HepG2 (cell line): ENCODE data around the gene P4HA1. TPM values are rescaled to one million over a fixed set of nuclear protein-coding genes. Genes with fewer than 3 reads are reported as not detected.

Source experiments
- CHD2 ChIP-seq: IDR thresholded peaks from 2 replicates; pipeline ENCODE4 v1.6.1; 2011; ENCODE audit warnings: low read depth, low read length, improper control_type of control experiment
- ISL2 ChIP-seq: sonication (generic); formaldehyde crosslinking; IDR thresholded peaks from 2 replicates; pipeline ENCODE4 v1.5.0; 2020; ENCODE audit warnings: missing genetic modification reagents
- KLF9 ChIP-seq: IDR thresholded peaks from 2 replicates; pipeline ENCODE4 v1.6.1; 2016; ENCODE audit warnings: low read depth
- NCOR1 ChIP-seq: fragments of 200-600 bp; sonication (generic); IDR thresholded peaks from 2 replicates; pipeline ENCODE4 v1.7.0; 2017; ENCODE audit warnings: antibody characterized with exemption, low read length, borderline replicate concordance
- NFE2 ChIP-seq: sonication (generic); formaldehyde crosslinking; IDR thresholded peaks from 2 replicates; pipeline ENCODE4 v1.4.0; 2020; ENCODE audit warnings: missing genetic modification reagents
- NFE2L2 ChIP-seq: fragments of 150-350 bp; IDR thresholded peaks from 2 replicates; pipeline ENCODE4 v1.6.1; 2014; ENCODE audit warnings: low read length
- ZBTB8A ChIP-seq: sonication (generic); formaldehyde crosslinking; IDR thresholded peaks from 2 replicates; pipeline ENCODE4 v1.4.0; 2020; ENCODE audit warnings: mild to moderate bottlenecking, low read depth, missing genetic modification reagents, borderline replicate concordance
- ZNF160 ChIP-seq: sonication (generic); formaldehyde crosslinking; IDR thresholded peaks from 2 replicates; pipeline ENCODE4 v1.8.0; 2022; ENCODE audit warnings: mild to moderate bottlenecking, inconsistent platforms, missing genetic modification reagents
- ZNF260 ChIP-seq: sonication (generic); formaldehyde crosslinking; IDR thresholded peaks from 2 replicates; pipeline ENCODE4 v1.4.0; 2020; ENCODE audit warnings: missing genetic modification reagents, low read depth, mild to moderate bottlenecking, borderline replicate concordance
- polyA plus RNA-seq, 8 experiments: library from polyadenylated mRNA; depleted of rRNA in 3 of 8; stranded (reverse) in 7 of 8; unstranded in 1 of 8; fragments of >200 nt; fragmentation: Illumina TruSeq in 4 of 8; extraction: Trizol in 4 of 8; gene quantifications; 2 replicates each; pipeline versions ENCODE4 v1.2.1 to v1.2.3, GENCODE V29; 2011 to 2016; ENCODE audit warnings: low read depth in 4 of 8, missing spikeins in 1 of 8, mixed read lengths in 1 of 8; ENCODE audit not compliant: insufficient read depth in 1 of 8
- total RNA-seq, 5 experiments: library from RNA; depleted of rRNA; stranded (reverse); fragments of >200 nt; fragmentation: Illumina TruSeq; extraction: Trizol; gene quantifications; 2 replicates each; pipeline ENCODE4 v1.2.3, GENCODE V29; 2016; ENCODE audit warnings: low read depth in 1 of 5
- TF ChIP-seq, protein P1 (sequence below): sonication (generic); formaldehyde crosslinking; IDR thresholded peaks from 2 replicates; pipeline ENCODE4 v1.5.0; 2020; ENCODE audit warnings: mild to moderate bottlenecking, missing genetic modification reagents, borderline replicate concordance
- TF ChIP-seq, protein P2 (sequence below): IDR thresholded peaks from 2 replicates; pipeline ENCODE4 v1.6.1; 2012; ENCODE audit warnings: low read length, improper control_type of control experiment
- TF ChIP-seq, protein P3 (sequence below): sonication (generic); formaldehyde crosslinking; IDR thresholded peaks from 2 replicates; pipeline ENCODE4 v1.4.0; 2020; ENCODE audit warnings: mild to moderate bottlenecking, missing genetic modification reagents
- TF ChIP-seq, protein P4 (sequence below): sonication (generic); formaldehyde crosslinking; IDR thresholded peaks from 2 replicates; pipeline ENCODE4 v1.4.0; 2020; ENCODE audit warnings: missing genetic modification reagents

The P4HA1 gene
- total and polyA plus RNA-seq, 2 of the 13 experiments (the other 11 are each of a cell fraction or from before 2014, with no cell fraction given): 63.1 to 196 TPM

DNA sequence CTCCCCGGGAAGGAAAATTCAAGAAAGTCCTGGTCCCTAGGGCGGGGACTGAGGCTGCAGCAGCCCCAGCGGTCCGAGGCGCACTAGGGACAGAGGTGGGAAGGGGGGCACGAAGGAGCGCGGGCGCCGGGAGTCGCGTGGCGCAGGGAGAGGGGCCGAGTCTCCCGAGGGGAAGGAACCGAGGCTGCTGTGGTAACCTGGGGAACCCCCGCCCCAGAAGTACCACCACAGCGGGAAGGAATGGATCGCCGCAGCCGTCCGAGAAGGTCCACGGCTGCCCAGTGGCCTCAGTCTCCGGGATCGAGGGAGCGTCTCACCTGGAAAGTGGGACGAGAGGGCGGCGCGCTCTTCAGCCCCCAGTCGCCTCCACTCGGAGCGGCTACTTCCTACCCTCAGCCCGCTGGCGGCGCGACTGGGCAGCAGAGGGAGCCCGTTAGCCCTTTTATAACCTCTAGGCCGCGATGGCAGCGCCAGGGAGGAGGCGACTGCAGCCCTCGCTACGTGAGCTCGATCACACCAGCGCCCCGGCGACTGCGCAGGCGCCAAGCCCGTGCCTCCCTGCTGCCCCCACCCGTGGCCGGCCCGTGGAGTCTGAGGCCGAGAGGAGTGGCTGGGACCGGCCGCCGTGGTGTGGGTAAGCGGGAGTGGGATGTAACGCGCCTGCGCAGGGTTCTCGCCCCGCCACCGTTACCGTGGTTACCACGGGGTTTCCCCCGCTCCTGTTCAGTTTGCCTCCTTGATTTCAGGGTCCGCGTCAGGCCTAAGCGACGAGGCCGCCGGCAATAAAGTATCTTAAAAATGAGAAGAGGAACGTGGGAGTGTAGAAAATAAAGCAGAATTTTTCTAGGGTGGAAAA, at the start of gene P4HA1 (continued):
- TF ChIP-seq, protein P1, sequence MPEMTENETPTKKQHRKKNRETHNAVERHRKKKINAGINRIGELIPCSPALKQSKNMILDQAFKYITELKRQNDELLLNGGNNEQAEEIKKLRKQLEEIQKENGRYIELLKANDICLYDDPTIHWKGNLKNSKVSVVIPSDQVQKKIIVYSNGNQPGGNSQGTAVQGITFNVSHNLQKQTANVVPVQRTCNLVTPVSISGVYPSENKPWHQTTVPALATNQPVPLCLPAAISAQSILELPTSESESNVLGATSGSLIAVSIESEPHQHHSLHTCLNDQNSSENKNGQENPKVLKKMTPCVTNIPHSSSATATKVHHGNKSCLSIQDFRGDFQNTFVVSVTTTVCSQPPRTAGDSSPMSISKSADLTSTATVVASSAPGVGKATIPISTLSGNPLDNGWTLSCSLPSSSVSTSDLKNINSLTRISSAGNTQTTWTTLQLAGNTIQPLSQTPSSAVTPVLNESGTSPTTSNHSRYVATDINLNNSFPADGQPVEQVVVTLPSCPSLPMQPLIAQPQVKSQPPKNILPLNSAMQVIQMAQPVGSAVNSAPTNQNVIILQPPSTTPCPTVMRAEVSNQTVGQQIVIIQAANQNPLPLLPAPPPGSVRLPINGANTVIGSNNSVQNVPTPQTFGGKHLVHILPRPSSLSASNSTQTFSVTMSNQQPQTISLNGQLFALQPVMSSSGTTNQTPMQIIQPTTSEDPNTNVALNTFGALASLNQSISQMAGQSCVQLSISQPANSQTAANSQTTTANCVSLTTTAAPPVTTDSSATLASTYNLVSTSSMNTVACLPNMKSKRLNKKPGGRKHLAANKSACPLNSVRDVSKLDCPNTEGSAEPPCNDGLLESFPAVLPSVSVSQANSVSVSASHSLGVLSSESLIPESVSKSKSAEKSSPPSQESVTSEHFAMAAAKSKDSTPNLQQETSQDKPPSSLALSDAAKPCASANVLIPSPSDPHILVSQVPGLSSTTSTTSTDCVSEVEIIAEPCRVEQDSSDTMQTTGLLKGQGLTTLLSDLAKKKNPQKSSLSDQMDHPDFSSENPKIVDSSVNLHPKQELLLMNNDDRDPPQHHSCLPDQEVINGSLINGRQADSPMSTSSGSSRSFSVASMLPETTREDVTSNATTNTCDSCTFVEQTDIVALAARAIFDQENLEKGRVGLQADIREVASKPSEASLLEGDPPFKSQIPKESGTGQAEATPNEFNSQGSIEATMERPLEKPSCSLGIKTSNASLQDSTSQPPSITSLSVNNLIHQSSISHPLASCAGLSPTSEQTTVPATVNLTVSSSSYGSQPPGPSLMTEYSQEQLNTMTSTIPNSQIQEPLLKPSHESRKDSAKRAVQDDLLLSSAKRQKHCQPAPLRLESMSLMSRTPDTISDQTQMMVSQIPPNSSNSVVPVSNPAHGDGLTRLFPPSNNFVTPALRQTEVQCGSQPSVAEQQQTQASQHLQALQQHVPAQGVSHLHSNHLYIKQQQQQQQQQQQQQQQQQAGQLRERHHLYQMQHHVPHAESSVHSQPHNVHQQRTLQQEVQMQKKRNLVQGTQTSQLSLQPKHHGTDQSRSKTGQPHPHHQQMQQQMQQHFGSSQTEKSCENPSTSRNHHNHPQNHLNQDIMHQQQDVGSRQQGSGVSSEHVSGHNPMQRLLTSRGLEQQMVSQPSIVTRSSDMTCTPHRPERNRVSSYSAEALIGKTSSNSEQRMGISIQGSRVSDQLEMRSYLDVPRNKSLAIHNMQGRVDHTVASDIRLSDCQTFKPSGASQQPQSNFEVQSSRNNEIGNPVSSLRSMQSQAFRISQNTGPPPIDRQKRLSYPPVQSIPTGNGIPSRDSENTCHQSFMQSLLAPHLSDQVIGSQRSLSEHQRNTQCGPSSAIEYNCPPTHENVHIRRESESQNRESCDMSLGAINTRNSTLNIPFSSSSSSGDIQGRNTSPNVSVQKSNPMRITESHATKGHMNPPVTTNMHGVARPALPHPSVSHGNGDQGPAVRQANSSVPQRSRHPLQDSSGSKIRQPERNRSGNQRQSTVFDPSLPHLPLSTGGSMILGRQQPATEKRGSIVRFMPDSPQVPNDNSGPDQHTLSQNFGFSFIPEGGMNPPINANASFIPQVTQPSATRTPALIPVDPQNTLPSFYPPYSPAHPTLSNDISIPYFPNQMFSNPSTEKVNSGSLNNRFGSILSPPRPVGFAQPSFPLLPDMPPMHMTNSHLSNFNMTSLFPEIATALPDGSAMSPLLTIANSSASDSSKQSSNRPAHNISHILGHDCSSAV: no peak
- peak; percentile 76 for TF ChIP-seq ISL2 (CRISPR knock-in tag)
- no peak for TF ChIP-seq NFE2L2
- no peak for TF ChIP-seq ZNF260 (CRISPR knock-in tag)
- TF ChIP-seq NFE2: no peak
- no peak for TF ChIP-seq KLF9
- TF ChIP-seq, protein P2, sequence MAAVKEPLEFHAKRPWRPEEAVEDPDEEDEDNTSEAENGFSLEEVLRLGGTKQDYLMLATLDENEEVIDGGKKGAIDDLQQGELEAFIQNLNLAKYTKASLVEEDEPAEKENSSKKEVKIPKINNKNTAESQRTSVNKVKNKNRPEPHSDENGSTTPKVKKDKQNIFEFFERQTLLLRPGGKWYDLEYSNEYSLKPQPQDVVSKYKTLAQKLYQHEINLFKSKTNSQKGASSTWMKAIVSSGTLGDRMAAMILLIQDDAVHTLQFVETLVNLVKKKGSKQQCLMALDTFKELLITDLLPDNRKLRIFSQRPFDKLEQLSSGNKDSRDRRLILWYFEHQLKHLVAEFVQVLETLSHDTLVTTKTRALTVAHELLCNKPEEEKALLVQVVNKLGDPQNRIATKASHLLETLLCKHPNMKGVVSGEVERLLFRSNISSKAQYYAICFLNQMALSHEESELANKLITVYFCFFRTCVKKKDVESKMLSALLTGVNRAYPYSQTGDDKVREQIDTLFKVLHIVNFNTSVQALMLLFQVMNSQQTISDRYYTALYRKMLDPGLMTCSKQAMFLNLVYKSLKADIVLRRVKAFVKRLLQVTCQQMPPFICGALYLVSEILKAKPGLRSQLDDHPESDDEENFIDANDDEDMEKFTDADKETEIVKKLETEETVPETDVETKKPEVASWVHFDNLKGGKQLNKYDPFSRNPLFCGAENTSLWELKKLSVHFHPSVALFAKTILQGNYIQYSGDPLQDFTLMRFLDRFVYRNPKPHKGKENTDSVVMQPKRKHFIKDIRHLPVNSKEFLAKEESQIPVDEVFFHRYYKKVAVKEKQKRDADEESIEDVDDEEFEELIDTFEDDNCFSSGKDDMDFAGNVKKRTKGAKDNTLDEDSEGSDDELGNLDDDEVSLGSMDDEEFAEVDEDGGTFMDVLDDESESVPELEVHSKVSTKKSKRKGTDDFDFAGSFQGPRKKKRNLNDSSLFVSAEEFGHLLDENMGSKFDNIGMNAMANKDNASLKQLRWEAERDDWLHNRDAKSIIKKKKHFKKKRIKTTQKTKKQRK: no peak
- TF ChIP-seq, protein P3, sequence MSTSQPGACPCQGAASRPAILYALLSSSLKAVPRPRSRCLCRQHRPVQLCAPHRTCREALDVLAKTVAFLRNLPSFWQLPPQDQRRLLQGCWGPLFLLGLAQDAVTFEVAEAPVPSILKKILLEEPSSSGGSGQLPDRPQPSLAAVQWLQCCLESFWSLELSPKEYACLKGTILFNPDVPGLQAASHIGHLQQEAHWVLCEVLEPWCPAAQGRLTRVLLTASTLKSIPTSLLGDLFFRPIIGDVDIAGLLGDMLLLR (CRISPR knock-in tag): peak; percentile 74; the same call in 1 of the 2 replicates
- peak; percentile 31; the same call in 1 of the 2 replicates for TF ChIP-seq CHD2
- TF ChIP-seq ZBTB8A (CRISPR knock-in tag): no peak
- TF ChIP-seq ZNF160: peak; percentile 82
- TF ChIP-seq, protein P4, sequence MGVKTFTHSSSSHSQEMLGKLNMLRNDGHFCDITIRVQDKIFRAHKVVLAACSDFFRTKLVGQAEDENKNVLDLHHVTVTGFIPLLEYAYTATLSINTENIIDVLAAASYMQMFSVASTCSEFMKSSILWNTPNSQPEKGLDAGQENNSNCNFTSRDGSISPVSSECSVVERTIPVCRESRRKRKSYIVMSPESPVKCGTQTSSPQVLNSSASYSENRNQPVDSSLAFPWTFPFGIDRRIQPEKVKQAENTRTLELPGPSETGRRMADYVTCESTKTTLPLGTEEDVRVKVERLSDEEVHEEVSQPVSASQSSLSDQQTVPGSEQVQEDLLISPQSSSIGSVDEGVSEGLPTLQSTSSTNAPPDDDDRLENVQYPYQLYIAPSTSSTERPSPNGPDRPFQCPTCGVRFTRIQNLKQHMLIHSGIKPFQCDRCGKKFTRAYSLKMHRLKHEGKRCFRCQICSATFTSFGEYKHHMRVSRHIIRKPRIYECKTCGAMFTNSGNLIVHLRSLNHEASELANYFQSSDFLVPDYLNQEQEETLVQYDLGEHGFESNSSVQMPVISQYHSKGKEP (CRISPR knock-in tag): peak; percentile 82; the same call in 1 of the 2 replicates
- no peak for TF ChIP-seq NCOR1
